CD4-positive, alpha-beta T cell treated with Interleukin-4 for 4 hours (primary cell): ENCODE measurements around the gene C4orf50.

Experiments
- DNase-seq: peaks from one replicate; pipeline ENCODE4 v3.0.0-alpha.2; 2020

Gene C4orf50

GRCh38 chr4:6018331-6018730 is at the start of gene C4orf50:
Gene C4orf50, minus strand, starts transcription at chr4:6018431.
- no peak for DNase-seq

- no peak for DNase-seq
Measured at GRCh38 chr4:6065934-6066590, 47.8 kb upstream of the C4orf50 start.

- no peak for DNase-seq
Measured at GRCh38 chr4:6065166-6065565, 46.9 kb upstream of the C4orf50 start.

- DNase-seq, result no peak
Measured at GRCh38 chr4:6064383-6064782, 46.2 kb upstream of the C4orf50 start.

- DNase-seq, result no peak
Measured at GRCh38 chr4:6063684-6064083, 45.5 kb upstream of the C4orf50 start.

- DNase-seq, result no peak
Measured at GRCh38 chr4:6062133-6062532, 43.9 kb upstream of the C4orf50 start.

GRCh38 chr4:6059375-6059805 is 41.2 kb upstream of the C4orf50 start:
- DNase-seq, result no peak

GRCh38 chr4:6058531-6059374 is 40.5 kb upstream of the C4orf50 start:
- no peak for DNase-seq

GRCh38 chr4:6056976-6057766 is 38.9 kb upstream of the C4orf50 start:
- no peak for DNase-seq

- DNase-seq, result no peak
Measured at GRCh38 chr4:6055436-6055835, 37.2 kb upstream of the C4orf50 start.

- DNase-seq, result no peak
Measured at GRCh38 chr4:6055030-6055429, 36.8 kb upstream of the C4orf50 start.

- no peak for DNase-seq
Measured at GRCh38 chr4:6054162-6054922, 36.1 kb upstream of the C4orf50 start.

GRCh38 chr4:6052679-6053078 is 34.4 kb upstream of the C4orf50 start:
- DNase-seq, result no peak

GRCh38 chr4:6050551-6050950 is 32.3 kb upstream of the C4orf50 start:
- DNase-seq, result no peak

- no peak for DNase-seq
Measured at GRCh38 chr4:6049985-6050384, 31.8 kb upstream of the C4orf50 start.

- DNase-seq, result no peak
Measured at GRCh38 chr4:6049278-6049677, 31.0 kb upstream of the C4orf50 start.

- no peak for DNase-seq
Measured at GRCh38 chr4:6048537-6048936, 30.3 kb upstream of the C4orf50 start.

- no peak for DNase-seq
Measured at GRCh38 chr4:6047130-6047673, 29.0 kb upstream of the C4orf50 start.

GRCh38 chr4:6046526-6047129 is 28.4 kb upstream of the C4orf50 start:
- no peak for DNase-seq

- DNase-seq, result no peak
Measured at GRCh38 chr4:6044805-6045204, 26.6 kb upstream of the C4orf50 start.

GRCh38 chr4:6044276-6044675 is 26.0 kb upstream of the C4orf50 start:
- DNase-seq, result no peak

GRCh38 chr4:6043843-6044242 is 25.6 kb upstream of the C4orf50 start:
- no peak for DNase-seq
